HG02852 (cell line): ENCODE results near the gene SLC22A31.

Experiments used
- ATAC-seq: cut with Tn5 transposase; IDR thresholded peaks from one replicate; pipeline ENCODE4 v1.9.1; 2021; ENCODE audit warnings: mild to moderate bottlenecking, moderate library complexity; ENCODE audit not compliant: unreplicated experiment

SLC22A31 gene

GRCh38 chr16:89179656-89180315 lies 20.6 kb downstream of the SLC22A31 start:
- no peak for ATAC-seq

- ATAC-seq, result no peak
Measured at GRCh38 chr16:89179148-89179484, 21.2 kb downstream of the SLC22A31 start.

- ATAC-seq, result no peak
Measured at GRCh38 chr16:89178453-89179147, 21.7 kb downstream of the SLC22A31 start.

- ATAC-seq, result no peak
Measured at GRCh38 chr16:89177501-89177900, 22.8 kb downstream of the SLC22A31 start.

GRCh38 chr16:89176717-89177116 lies 23.6 kb downstream of the SLC22A31 start:
- ATAC-seq, result no peak

GRCh38 chr16:89176147-89176690 lies 24.1 kb downstream of the SLC22A31 start:
- ATAC-seq, result no peak

GRCh38 chr16:89175280-89176146 lies 24.8 kb downstream of the SLC22A31 start:
- ATAC-seq, result no peak

GRCh38 chr16:89174877-89175276 lies 25.5 kb downstream of the SLC22A31 start:
- no peak for ATAC-seq

- ATAC-seq, result no peak
Measured at GRCh38 chr16:89174055-89174827, 26.1 kb downstream of the SLC22A31 start.

- no peak for ATAC-seq
Measured at GRCh38 chr16:89173174-89173921, 27.0 kb downstream of the SLC22A31 start.

- no peak for ATAC-seq
Measured at GRCh38 chr16:89172528-89173173, 27.7 kb downstream of the SLC22A31 start.

- ATAC-seq, result no peak
Measured at GRCh38 chr16:89172171-89172527, 28.2 kb downstream of the SLC22A31 start.

GRCh38 chr16:89171216-89172170 lies 28.8 kb downstream of the SLC22A31 start, which contains the start of gene CDH15:
CDH15 (plus strand) TSS chr16:89171748; CDS start chr16:89171832, 84 bp downstream.
- peak; percentile 75 for ATAC-seq

GRCh38 chr16:89170346-89171215 lies 29.8 kb downstream of the SLC22A31 start:
- ATAC-seq, result no peak

GRCh38 chr16:89169778-89170177 lies 30.6 kb downstream of the SLC22A31 start:
- no peak for ATAC-seq

- no peak for ATAC-seq
Measured at GRCh38 chr16:89168381-89169189, 31.8 kb downstream of the SLC22A31 start.
